AG04449 (cell line): ENCODE results near the gene TYK2.

Experiments
- CTCF ChIA-PET: fragments of 350-600 bp; formaldehyde crosslinking; extraction: SDS; loops from one replicate; lab custom pipeline; 2021; ENCODE audit warnings: antibody characterized with exemption; lab: Yijun Ruan, JAX
- POLR2A ChIA-PET: fragments of 400-600, 350-600 bp; formaldehyde crosslinking; extraction: SDS; loops from one replicate; lab custom pipeline; 2020; ENCODE audit warnings: antibody characterized with exemption, inconsistent platforms; lab: Yijun Ruan, JAX
- DNase-seq: peaks from one replicate; pipeline ENCODE4 v3.0.0-alpha.2; 2010; ENCODE audit warnings: low read depth, low spot score
- H3K4me3 ChIP-seq: 2 replicates; pipeline ENCODE4 v1.5.1; 2011; ENCODE audit warnings: low read depth, mild to moderate bottlenecking, control low read depth, low read length
- CTCF ChIP-seq: IDR thresholded peaks from one replicate; pipeline ENCODE4 v1.5.1; 2011; ENCODE audit warnings: mild to moderate bottlenecking, moderate library complexity, low read length, control low read depth, inconsistent platforms; ENCODE audit not compliant: insufficient read depth; ENCODE audit errors: missing control alignments

TYK2 gene

GRCh38 chr19:10395436-10395835 lies 15.1 kb upstream of the TYK2 start:
- TF ChIP-seq CTCF: no peak
- no peak overlapping the region for H3K4me3 ChIP-seq
- CTCF ChIA-PET: interaction anchor here (1.0 to 41.8 kb wide), 2 partner anchors 21 to 133 kb away, joined by 3 to 1180 read pairs; partner anchors contain the start of gene ICAM1
- POLR2A ChIA-PET: no interaction called here
- DNase-seq: no peak

- DNase-seq: no peak
- ChIA-PET POLR2A (no interaction called here), CTCF (interaction anchor here (1.0 to 41.8 kb wide), 2 partner anchors 21 to 132 kb away, joined by 3 to 1180 read pairs; partner anchors contain the start of gene ICAM1)
- TF ChIP-seq CTCF: no peak
- H3K4me3 ChIP-seq: no peak overlapping the region
Measured at GRCh38 chr19:10395003-10395402, 14.6 kb upstream of the TYK2 start.

- no peak overlapping the region for H3K4me3 ChIP-seq
- CTCF ChIA-PET: interaction anchor here (0.6 to 41.8 kb wide), 6 partner anchors 9 to 130 kb away, joined by 3 to 1180 read pairs (median 26); partner anchors contain the start of genes CDC37, ICAM1 and TYK2
- DNase-seq: no peak
- POLR2A ChIA-PET: no interaction called here
- TF ChIP-seq CTCF: no peak
Measured at GRCh38 chr19:10393137-10393536, 12.8 kb upstream of the TYK2 start.

GRCh38 chr19:10392120-10392519 lies 11.7 kb upstream of the TYK2 start:
- TF ChIP-seq CTCF: no peak
- CTCF ChIA-PET: interaction anchor here (0.9 to 41.8 kb wide), 12 partner anchors 10 to 462 kb away, joined by 3 to 1180 read pairs (median 6); partner anchors contain the start of genes CDC37, ICAM1, RAVER1 and TYK2

GRCh38 chr19:10390652-10391286 lies 10.4 kb upstream of the TYK2 start:
- ChIA-PET POLR2A (interaction anchor here (1.0 to 1.4 kb wide), 2 partner anchors 9 to 121 kb away, joined by 3 to 6 read pairs; no protein-coding TSS in a partner anchor), CTCF (interaction anchor here (0.6 to 41.8 kb wide), 26 partner anchors 10 to 464 kb away, joined by 3 to 1180 read pairs (median 4); partner anchors contain the start of genes CDC37, ICAM1, ICAM5 and TYK2)
- DNase-seq: no peak
- TF ChIP-seq CTCF: peak; percentile 80
- no peak overlapping the region for H3K4me3 ChIP-seq

More at GRCh38 chr19:10392120-10392519, 11.7 kb upstream of the TYK2 start:
- no peak overlapping the region for H3K4me3 ChIP-seq
- DNase-seq: no peak
- POLR2A ChIA-PET: interaction anchor here (0.6 kb wide), 1 partner anchor 21 kb away, joined by 3 read pairs; no protein-coding TSS in a partner anchor

GRCh38 chr19:10389863-10390262 lies 9.5 kb upstream of the TYK2 start:
- no peak overlapping the region for H3K4me3 ChIP-seq
- CTCF ChIA-PET: interaction anchor here (0.7 to 41.8 kb wide), 17 partner anchors 9 to 459 kb away, joined by 3 to 1180 read pairs (median 8); partner anchors contain the start of genes CDC37, ICAM1, RAVER1 and TYK2
- DNase-seq: no peak
- no peak for TF ChIP-seq CTCF
- POLR2A ChIA-PET: no interaction called here
